Heart left ventricle (tissue), 13 donors: ENCODE results near the gene TAL2.

ENCODE experiments used
- POLR2A ChIP-seq, 2 donors: fragments of 450-650 bp; IDR thresholded peaks; one replicate each; pipeline ENCODE4 v1.6.1; 2017; ENCODE audit warnings: antibody characterized with exemption in 2 of 2, mild to moderate bottlenecking in 2 of 2, moderate library complexity in 2 of 2
- TF ChIP-seq, protein P1 (sequence below), 12 donors: fragments of 200-600 bp; sonication (generic) in 4 of 12; IDR thresholded peaks; one replicate each; pipeline versions ENCODE4 v1.5.0 to v1.8.0; 2018 to 2022; ENCODE audit warnings: antibody characterized with exemption in 12 of 12, mild to moderate bottlenecking in 5 of 12
- donor health status: ischemic (EF 13 %, LVEDD 7.1; RV severe dilation, severe dysfunction).
- donor health status: DM: no; HTN: yes; CAD: no.
- donor health status: DM: no; HTN: no; CAD: no.
- donor health status: ischemic (EF 25% LVEDD 6.9; RV normal size, moderate dysfunction).
- donor health status: ischemic (EF 25% LVEDD 5.7; RV mildly dilated, moderate dysfunction).
- donor health status: ischemic (EF 35%, LVEDD 5.7; RV mildly dilated, moderate dysfunction).
- donor health status: nonischemic (EF 11% LVEDD 7.7; RV severe dilation, severe dysfunction).
- donor health status: DM: yes; HTN: yes; CAD: no.
- donor health status: PGD.
- donor health status: ischemic (EF 29% LVEDD 5.4; RV normal size, mild dysfunction).
- donor health status: nonischemic (EF 23%, LVEDD 6.1; RV moderate dilation, normal function).

DNA sequence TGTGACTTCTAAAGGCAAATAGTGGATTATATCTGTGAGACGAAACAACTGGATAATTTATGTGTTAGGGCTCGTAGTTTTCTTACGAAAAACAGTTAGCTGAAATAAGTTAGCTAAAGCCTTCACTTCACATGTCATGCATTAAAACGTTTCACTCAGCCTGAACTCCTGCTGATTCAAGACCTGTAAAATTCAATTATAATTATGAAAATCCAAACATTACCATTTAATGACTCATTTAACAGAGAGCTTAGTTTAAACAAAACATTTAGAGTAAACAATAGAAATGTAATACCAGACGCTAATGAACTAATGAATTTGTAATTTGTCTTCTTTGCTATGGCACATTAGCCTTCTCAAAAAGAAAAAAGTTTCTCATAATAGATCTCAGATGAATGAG is 1.7 kb downstream of the TAL2 start:
- TF ChIP-seq, protein P1, sequence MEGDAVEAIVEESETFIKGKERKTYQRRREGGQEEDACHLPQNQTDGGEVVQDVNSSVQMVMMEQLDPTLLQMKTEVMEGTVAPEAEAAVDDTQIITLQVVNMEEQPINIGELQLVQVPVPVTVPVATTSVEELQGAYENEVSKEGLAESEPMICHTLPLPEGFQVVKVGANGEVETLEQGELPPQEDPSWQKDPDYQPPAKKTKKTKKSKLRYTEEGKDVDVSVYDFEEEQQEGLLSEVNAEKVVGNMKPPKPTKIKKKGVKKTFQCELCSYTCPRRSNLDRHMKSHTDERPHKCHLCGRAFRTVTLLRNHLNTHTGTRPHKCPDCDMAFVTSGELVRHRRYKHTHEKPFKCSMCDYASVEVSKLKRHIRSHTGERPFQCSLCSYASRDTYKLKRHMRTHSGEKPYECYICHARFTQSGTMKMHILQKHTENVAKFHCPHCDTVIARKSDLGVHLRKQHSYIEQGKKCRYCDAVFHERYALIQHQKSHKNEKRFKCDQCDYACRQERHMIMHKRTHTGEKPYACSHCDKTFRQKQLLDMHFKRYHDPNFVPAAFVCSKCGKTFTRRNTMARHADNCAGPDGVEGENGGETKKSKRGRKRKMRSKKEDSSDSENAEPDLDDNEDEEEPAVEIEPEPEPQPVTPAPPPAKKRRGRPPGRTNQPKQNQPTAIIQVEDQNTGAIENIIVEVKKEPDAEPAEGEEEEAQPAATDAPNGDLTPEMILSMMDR (IDR thresholded peaks at IDR 0.05), result no peak
- no peak for TF ChIP-seq POLR2A (IDR thresholded peaks at IDR 0.05)
